DOHH2 (cell line): ENCODE results near the gene KDM8.

Source experiments
- CTCF ChIP-seq: fragments of 200-600 bp; sonication (generic); IDR thresholded peaks from one replicate; pipeline ENCODE4 v1.5.1; 2014; ENCODE audit warnings: antibody characterized with exemption, mild to moderate bottlenecking, low read depth, low read length; ENCODE audit not compliant: poor library complexity, severe bottlenecking
- EZH2phosphoT487 ChIP-seq: fragments of 200-600 bp; sonication (generic); IDR thresholded peaks from 2 replicates; pipeline ENCODE4 v1.6.1; 2017; ENCODE audit warnings: borderline replicate concordance, mild to moderate bottlenecking, antibody characterized with exemption, low read length, moderate library complexity, mixed read lengths

GRCh38 chr16:27219161-27219560 lies 15.8 kb downstream of the KDM8 start:
- no peak for TF ChIP-seq CTCF
- TF ChIP-seq EZH2phosphoT487: no peak
